ENCODE measurements around the gene HNRNPH3.

The HNRNPH3 gene

GRCh38 chr10:68346774-68347173 lies 14.9 kb downstream of the HNRNPH3 start:
- no peak for TF ChIP-seq CTCF (IDR thresholded peaks at IDR 0.05)

GRCh38 chr10:68348265-68348741 lies 16.4 kb downstream of the HNRNPH3 start:
- peak; percentile 77 for TF ChIP-seq CTCF (IDR thresholded peaks at IDR 0.05)

GRCh38 chr10:68353537-68353936 lies 21.7 kb downstream of the HNRNPH3 start:
- no peak for TF ChIP-seq CTCF (IDR thresholded peaks at IDR 0.05)

GRCh38 chr10:68359189-68359588 lies 27.3 kb downstream of the HNRNPH3 start:
- no peak for TF ChIP-seq CTCF (IDR thresholded peaks at IDR 0.05)

- TF ChIP-seq CTCF (IDR thresholded peaks at IDR 0.05) = no peak
These were observed 30.7 kb downstream of the HNRNPH3 start for GRCh38 chr10:68362590-68362989.

GRCh38 chr10:68364101-68364886 lies 32.4 kb downstream of the HNRNPH3 start:
- TF ChIP-seq CTCF (IDR thresholded peaks at IDR 0.05) = no peak

GRCh38 chr10:68365611-68366010 lies 33.7 kb downstream of the HNRNPH3 start:
- TF ChIP-seq CTCF (IDR thresholded peaks at IDR 0.05) = no peak
